Effector memory CD8-positive, alpha-beta T cell (primary cell): ENCODE data around the gene GNL3L.
"Not testable (repeated sequence)": the region's sequence is repeated elsewhere in the genome, so short reads cannot be mapped to it uniquely, and the experiment has no call there.

Experiments
- ATAC-seq: fragments of 150-1000 bp; cut with Tn5 transposase; replicated peaks from 2 replicates; pipeline ENCODE4 v1.10.0; 2021; ENCODE audit warnings: mild to moderate bottlenecking, moderate library complexity
- DNase-seq, 3 experiments: peaks; one replicate each; pipeline ENCODE4 v3.0.0; 2021
- H3K27ac Mint-ChIP-seq, 2 donors: one replicate each; pipeline ENCODE4 v1.8.0; 2022; ENCODE audit warnings: mild to moderate bottlenecking in 2 of 2, mixed read lengths in 2 of 2, moderate library complexity in 2 of 2
- H3K27me3 Mint-ChIP-seq, 2 donors: one replicate each; pipeline ENCODE4 v1.8.0; 2022; ENCODE audit warnings: mixed read lengths in 2 of 2
- H3K36me3 Mint-ChIP-seq: one replicate; pipeline ENCODE4 v1.8.0; 2022; ENCODE audit warnings: mild to moderate bottlenecking, moderate library complexity, mixed read lengths; ENCODE audit not compliant: insufficient read depth
- H3K4me1 Mint-ChIP-seq, 2 donors: one replicate each; pipeline ENCODE4 v1.8.0; 2022; ENCODE audit warnings: low read depth in 2 of 2, mixed read lengths in 2 of 2
- H3K4me3 Mint-ChIP-seq, 2 donors: one replicate each; pipeline ENCODE4 v1.8.0; 2022; ENCODE audit warnings: mild to moderate bottlenecking in 2 of 2, mixed read lengths in 2 of 2, moderate library complexity in 2 of 2
- H3K9me3 Mint-ChIP-seq, 2 donors: one replicate each; pipeline ENCODE4 v1.8.0; 2022; ENCODE audit warnings: mixed read lengths in 2 of 2

Gene GNL3L

DNA sequence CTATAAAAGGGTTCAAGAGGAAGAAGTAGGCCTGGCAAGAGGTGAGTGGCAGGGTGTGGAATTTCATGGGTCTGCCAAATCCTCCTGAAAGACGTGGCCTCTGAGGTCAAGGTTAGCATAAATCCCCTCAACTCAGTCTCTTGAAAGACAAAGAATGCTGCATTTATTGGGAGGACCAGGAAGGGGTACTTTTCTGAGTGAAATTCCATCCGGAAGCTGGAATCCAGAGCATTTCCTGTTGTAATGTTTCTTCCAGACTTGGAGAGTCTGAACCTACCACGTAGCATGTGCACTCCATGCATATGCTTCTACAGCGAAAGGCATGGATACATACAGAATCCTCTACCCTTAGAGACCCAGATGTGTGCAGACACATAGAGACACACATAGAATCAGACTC, 20.6 kb upstream of the GNL3L start:
- Mint-ChIP-seq H3K27me3 (peaks cover 6% of the 10 kb centered on the region in 2 donors), H3K9me3 (no peaks in the 10 kb centered on the region), H3K4me1 (no peaks in the 10 kb centered on the region), H3K27ac (no peak overlapping the region), H3K4me3 (no peak overlapping the region), H3K36me3 (no peaks in the 10 kb centered on the region)
- no peak for ATAC-seq
- DNase-seq = no peak

DNA sequence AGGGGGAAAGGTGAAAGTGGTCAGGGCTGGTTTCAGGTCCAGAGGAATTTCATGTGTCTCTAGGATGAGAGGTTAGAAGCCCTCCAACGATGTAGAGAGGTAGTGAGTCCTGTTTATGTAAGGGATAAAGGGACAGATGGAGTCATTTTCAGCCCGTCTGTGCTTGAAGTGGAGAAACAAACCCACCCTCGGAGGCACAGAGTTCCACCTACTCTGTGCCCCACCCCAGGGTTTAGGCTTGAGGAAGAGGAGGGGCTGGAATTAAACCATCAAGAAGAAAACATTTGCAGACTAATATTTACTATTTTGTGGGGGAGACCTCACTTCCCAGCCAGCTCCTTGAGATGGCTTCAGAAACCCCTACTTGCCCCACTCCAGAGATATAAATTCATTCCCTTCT, 868 bp upstream of the GNL3L start:
- H3K36me3 Mint-ChIP-seq = peaks cover 17% of the 10 kb centered on the region
- DNase-seq (no peak), ATAC-seq (no peak)
- no peaks in the 10 kb centered on the region for H3K27me3 Mint-ChIP-seq
- H3K4me3 Mint-ChIP-seq = peak overlapping the region; percentile 89 to 90
- H3K9me3 Mint-ChIP-seq = peaks cover 0 to 3% of the 10 kb centered on the region in 2 donors
- H3K4me1 Mint-ChIP-seq = peaks cover 15 to 17% of the 10 kb centered on the region in 2 donors
- peak overlapping the region; percentile 89 to 91 for H3K27ac Mint-ChIP-seq

DNA sequence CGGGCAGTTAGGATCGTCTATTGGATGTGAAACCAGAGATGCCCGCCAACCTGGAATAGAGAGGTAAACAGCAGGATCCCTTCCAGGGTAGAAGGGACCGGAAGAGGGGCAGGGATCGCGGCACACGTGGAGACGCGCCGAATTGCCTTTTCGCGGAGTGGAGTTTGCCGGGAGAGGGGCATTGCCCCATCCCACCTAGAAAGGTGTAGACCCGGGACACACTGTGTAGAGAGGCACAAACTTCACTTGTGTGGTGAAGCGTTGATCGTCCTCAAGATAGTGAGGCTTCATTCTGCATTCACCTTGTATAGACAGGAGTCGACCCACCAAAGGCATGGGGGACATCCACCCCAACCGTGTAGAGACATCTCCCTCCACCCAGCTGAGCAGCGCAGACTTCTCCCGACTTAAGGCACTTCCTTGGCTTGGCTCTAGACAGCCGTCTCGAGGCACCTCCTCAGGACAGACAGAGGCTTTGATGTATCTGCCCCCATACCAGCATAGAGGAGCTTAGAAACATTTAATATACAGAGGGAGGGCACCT, 410 bp downstream of the GNL3L start:
- Mint-ChIP-seq H3K27ac (peak overlapping the region; percentile 89 to 91), H3K4me1 (peaks cover 19 to 23% of the 10 kb centered on the region in 2 donors), H3K36me3 (peaks cover 20% of the 10 kb centered on the region), H3K27me3 (no peaks in the 10 kb centered on the region), H3K4me3 (peak overlapping the region; percentile 89 to 90), H3K9me3 (peaks cover 0 to 3% of the 10 kb centered on the region in 2 donors)
- ATAC-seq = peak; percentile 28
- DNase-seq = peak in 1 of 3 experiments; percentile 5

DNA sequence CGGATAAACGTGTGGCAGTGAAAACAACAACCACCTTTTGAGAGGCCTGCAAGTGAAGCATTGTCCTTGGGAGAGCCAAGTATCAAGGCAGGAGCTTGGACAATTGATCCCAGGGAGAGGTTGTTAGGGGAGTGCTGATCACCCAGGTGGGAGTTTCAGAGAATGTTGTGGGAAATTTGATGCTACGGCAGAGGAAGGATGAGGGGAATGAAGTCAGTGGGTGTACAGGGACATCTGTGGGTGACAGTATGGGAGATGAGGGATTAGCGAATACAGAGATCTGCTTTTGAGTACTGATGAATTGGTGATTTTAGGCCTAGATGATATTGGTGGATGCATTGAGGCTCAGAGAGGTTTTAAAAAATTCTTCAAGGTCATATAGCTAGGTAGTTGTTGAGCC, 4.3 kb downstream of the GNL3L start:
- H3K4me3 Mint-ChIP-seq = peak overlapping the region; percentile 2 to 15
- H3K36me3 Mint-ChIP-seq = peaks cover 43% of the 10 kb centered on the region
- H3K4me1 Mint-ChIP-seq = peaks cover 19% of the 10 kb centered on the region in 2 donors
- H3K27ac Mint-ChIP-seq = peak overlapping the region; percentile 47 to 66
- ATAC-seq (no peak), DNase-seq (no peak)
- H3K27me3 Mint-ChIP-seq = no peaks in the 10 kb centered on the region
- H3K9me3 Mint-ChIP-seq = no peaks in the 10 kb centered on the region

GRCh38 chrX:54540289-54540688, 10.3 kb downstream of the GNL3L start:
- H3K9me3 Mint-ChIP-seq = no peaks in the 10 kb centered on the region
- no peak overlapping the region for H3K27ac Mint-ChIP-seq
- DNase-seq (no peak), ATAC-seq (no peak)
- peaks cover 3 to 4% of the 10 kb centered on the region in 2 donors for H3K4me1 Mint-ChIP-seq
- H3K36me3 Mint-ChIP-seq = peaks cover 67% of the 10 kb centered on the region
- H3K27me3 Mint-ChIP-seq = no peaks in the 10 kb centered on the region
- no peak overlapping the region for H3K4me3 Mint-ChIP-seq

DNA sequence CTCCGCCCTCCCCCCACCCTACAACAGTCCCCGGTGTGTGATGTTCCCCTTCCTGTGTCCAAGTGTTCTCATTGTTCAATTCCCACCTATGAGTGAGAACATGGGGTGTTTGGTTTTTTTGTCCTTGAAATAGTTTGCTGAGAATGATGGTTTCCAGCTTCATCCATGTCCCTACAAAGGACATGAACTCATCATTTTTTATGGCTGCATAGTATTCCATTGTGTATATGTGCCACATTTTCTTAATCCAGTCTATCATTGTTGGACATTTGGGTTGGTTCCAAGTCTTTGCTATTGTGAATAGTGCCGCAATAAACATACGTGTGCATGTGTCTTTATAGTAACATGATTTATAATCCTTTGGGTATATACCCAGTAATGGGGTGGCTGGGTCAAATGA, 12.2 kb downstream of the GNL3L start:
- not testable (repeated sequence) for DNase-seq, H3K27ac Mint-ChIP-seq, H3K4me1 Mint-ChIP-seq, H3K9me3 Mint-ChIP-seq, H3K4me3 Mint-ChIP-seq, ATAC-seq, H3K27me3 Mint-ChIP-seq
- H3K36me3 Mint-ChIP-seq = peaks cover 70% of the 10 kb centered on the region

DNA sequence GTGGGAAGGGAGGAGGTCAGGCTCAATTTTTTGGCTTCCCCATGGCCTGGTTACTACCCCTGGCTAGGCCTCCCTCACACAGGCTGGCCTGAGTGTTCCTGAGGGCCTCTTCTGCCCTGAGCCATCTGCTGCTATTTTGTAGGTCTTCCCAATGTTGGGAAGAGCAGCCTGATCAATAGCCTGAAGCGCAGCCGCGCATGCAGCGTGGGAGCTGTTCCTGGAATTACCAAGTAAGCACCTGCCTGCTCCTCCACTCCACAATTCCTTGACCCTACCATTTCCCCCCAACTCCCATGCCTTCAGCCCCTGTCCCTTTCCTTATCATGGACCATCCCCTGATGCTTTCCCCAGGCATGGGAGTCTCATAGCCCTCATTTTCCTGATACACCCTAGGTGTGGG, 20.8 kb downstream of the GNL3L start:
- Mint-ChIP-seq H3K36me3 (peaks cover 59% of the 10 kb centered on the region), H3K4me1 (peaks cover 0 to 3% of the 10 kb centered on the region in 2 donors), H3K27me3 (no peaks in the 10 kb centered on the region), H3K9me3 (no peaks in the 10 kb centered on the region), H3K27ac (peak overlapping the region in 1 of 2 donors; percentile 26), H3K4me3 (no peak overlapping the region)
- ATAC-seq = no peak
- no peak for DNase-seq

DNA sequence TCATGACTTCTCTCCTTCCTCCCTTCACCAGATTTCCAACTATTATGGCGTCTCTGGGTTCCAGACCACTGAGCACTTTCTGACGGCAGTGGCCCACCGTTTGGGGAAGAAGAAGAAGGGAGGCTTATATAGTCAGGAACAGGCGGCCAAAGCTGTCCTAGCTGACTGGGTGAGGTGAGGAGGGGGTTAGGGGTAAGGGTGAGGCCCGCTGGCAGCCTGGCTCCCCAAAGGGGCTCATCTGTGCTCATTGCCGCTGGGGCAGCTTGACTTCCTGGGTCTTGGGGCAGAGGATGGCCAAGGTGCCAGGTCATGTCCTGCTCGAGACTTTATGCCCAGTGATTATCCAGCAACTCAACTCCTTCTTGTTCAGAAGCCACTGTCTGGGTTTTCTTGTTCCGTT, 21.8 kb downstream of the GNL3L start:
- Mint-ChIP-seq H3K27ac (no peak overlapping the region), H3K27me3 (no peaks in the 10 kb centered on the region), H3K4me3 (no peak overlapping the region), H3K9me3 (no peaks in the 10 kb centered on the region), H3K36me3 (peaks cover 58% of the 10 kb centered on the region), H3K4me1 (peaks cover 0 to 3% of the 10 kb centered on the region in 2 donors)
- ATAC-seq = no peak
- DNase-seq = no peak

DNA sequence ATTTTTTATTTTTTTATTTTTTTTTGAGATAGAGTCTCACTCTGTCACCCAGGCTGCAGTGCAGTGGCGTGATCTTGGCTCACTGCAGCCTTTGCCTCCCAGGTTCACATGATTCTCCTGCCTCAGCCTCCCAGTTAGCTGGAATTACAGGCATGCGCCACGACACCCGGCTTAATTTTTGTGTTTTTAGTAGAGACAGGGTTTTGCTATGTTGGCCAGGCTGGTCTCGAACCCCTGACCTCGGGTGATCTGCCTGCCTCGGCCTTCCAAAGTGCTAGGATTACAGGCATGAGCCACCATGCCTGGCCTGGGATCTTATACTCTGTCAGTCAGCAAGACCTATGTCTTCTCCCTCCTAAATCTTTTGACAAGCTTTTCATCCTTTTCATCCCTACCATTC, 25.0 kb downstream of the GNL3L start:
- H3K36me3 Mint-ChIP-seq = peaks cover 54% of the 10 kb centered on the region
- H3K27ac Mint-ChIP-seq, H3K4me3 Mint-ChIP-seq: not testable (repeated sequence)

GRCh38 chrX:54560411-54560810, 30.4 kb downstream of the GNL3L start:
- Mint-ChIP-seq H3K4me1 (no peaks in the 10 kb centered on the region), H3K36me3 (peaks cover 60% of the 10 kb centered on the region), H3K27ac (no peak overlapping the region), H3K4me3 (no peak overlapping the region), H3K9me3 (no peaks in the 10 kb centered on the region), H3K27me3 (no peaks in the 10 kb centered on the region)
- no peak for DNase-seq
- ATAC-seq = no peak

More for the DNA sequence above, 25.0 kb downstream of the GNL3L start:
- not testable (repeated sequence) for H3K4me1 Mint-ChIP-seq, H3K27me3 Mint-ChIP-seq, H3K9me3 Mint-ChIP-seq, ATAC-seq, DNase-seq

- Mint-ChIP-seq H3K4me3 (no peak overlapping the region), H3K27ac (no peak overlapping the region), H3K36me3 (peaks cover 50% of the 10 kb centered on the region), H3K9me3 (no peaks in the 10 kb centered on the region), H3K27me3 (no peaks in the 10 kb centered on the region), H3K4me1 (no peaks in the 10 kb centered on the region)
- ATAC-seq (no peak), DNase-seq (no peak)
Observed at GRCh38 chrX:54561622-54562021, 31.6 kb downstream of the GNL3L start.

GRCh38 chrX:54564936-54565335, 34.9 kb downstream of the GNL3L start:
- Mint-ChIP-seq H3K27ac (no peak overlapping the region), H3K9me3 (no peaks in the 10 kb centered on the region), H3K4me1 (no peaks in the 10 kb centered on the region), H3K36me3 (peaks cover 32% of the 10 kb centered on the region), H3K27me3 (no peaks in the 10 kb centered on the region), H3K4me3 (no peak overlapping the region)
- no peak for ATAC-seq
- no peak for DNase-seq

GRCh38 chrX:54570332-54570731, 40.3 kb downstream of the GNL3L start:
- peaks cover 11% of the 10 kb centered on the region for H3K36me3 Mint-ChIP-seq
- H3K9me3 Mint-ChIP-seq = no peaks in the 10 kb centered on the region
- H3K27ac Mint-ChIP-seq = no peak overlapping the region
- ATAC-seq = no peak
- peaks cover 0 to 4% of the 10 kb centered on the region in 2 donors for H3K4me1 Mint-ChIP-seq
- H3K4me3 Mint-ChIP-seq = no peak overlapping the region
- no peak for DNase-seq
- no peaks in the 10 kb centered on the region for H3K27me3 Mint-ChIP-seq

GRCh38 chrX:54572641-54573040, 42.6 kb downstream of the GNL3L start:
- not testable (repeated sequence) for H3K36me3 Mint-ChIP-seq, DNase-seq, ATAC-seq, H3K9me3 Mint-ChIP-seq, H3K27me3 Mint-ChIP-seq, H3K4me3 Mint-ChIP-seq, H3K4me1 Mint-ChIP-seq, H3K27ac Mint-ChIP-seq

DNA sequence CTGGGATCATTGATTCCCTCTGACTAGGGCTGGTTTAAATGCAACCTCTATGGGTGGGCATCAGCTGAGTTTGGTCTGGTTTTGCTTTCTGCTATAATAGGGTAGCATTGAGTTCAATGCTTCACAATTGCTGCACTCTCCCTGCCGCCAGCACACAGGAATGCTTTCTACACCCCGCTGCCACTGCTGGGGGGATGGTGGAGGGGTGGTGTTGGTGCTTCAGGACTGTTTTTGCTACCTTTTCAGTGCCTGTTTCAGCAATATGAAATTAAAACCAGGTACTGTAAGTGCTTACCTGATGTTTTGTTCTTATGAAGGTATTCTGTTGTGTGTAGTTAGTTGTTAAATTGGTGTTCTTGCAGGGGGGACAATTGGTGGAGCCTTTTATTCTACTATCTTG, 67.7 kb downstream of the GNL3L start:
- Mint-ChIP-seq H3K36me3 (no peaks in the 10 kb centered on the region), H3K27me3 (no peaks in the 10 kb centered on the region), H3K27ac (no peak overlapping the region), H3K4me3 (no peak overlapping the region), H3K4me1 (peaks cover 0 to 7% of the 10 kb centered on the region in 2 donors), H3K9me3 (no peaks in the 10 kb centered on the region)
- DNase-seq (no peak), ATAC-seq (no peak)
